Body of pancreas (tissue), 4 donors: ENCODE data around the gene ANO3. TPM values are rescaled to one million over a fixed set of nuclear protein-coding genes. Genes with fewer than 3 reads are reported as not detected.
A peak's percentile ranks its signal among the peaks of the same experiment; 100 is the strongest.

Experiments
- ATAC-seq: fragments of 150-250 bp; one replicate; pipeline ENCODE4 v1.9.1; 2016
- DNase-seq, 4 donors: peaks; one replicate each; pipeline ENCODE4 v3.0.0-alpha.2; 2019
- H3K27ac ChIP-seq, 4 donors: fragments of 200-600 bp; sonication (generic); 1 replicate in 3 of 4; 2 replicates in 1 of 4; pipeline versions ENCODE4 v1.5.1 to v1.6.1; 2016 to 2019; ENCODE audit warnings: mild to moderate bottlenecking in 1 of 4, mixed read lengths in 1 of 4, moderate library complexity in 1 of 4
- H3K27me3 ChIP-seq, 2 donors: fragments of 200-600 bp; sonication (generic); one replicate each; pipeline ENCODE4 v1.6.0; 2016; ENCODE audit warnings: mild to moderate bottlenecking in 1 of 2
- H3K36me3 ChIP-seq, 2 donors: fragments of 200-600 bp; sonication (generic); replicated peaks in 1 of 2; 2 replicates each; pipeline ENCODE4 v1.5.1; 2016; ENCODE audit warnings: low read depth in 2 of 2; ENCODE audit not compliant: insufficient read depth in 1 of 2
- H3K4me1 ChIP-seq: fragments of 200-600 bp; sonication (generic); one replicate; pipeline ENCODE4 v1.6.0; 2016
- H3K4me3 ChIP-seq, 2 donors: fragments of 200-600 bp; sonication (generic); 1 replicate in 1 of 2; 2 replicates in 1 of 2; pipeline ENCODE4 v1.5.1; 2016 to 2019
- H3K9me3 ChIP-seq, 3 donors: fragments of 200-600 bp; sonication (generic); 1 replicate in 2 of 3; 2 replicates in 1 of 3; pipeline ENCODE4 v1.5.1; 2016
- CTCF ChIP-seq, 7 experiments: fragments of 450-650 bp in 4 of 7; fragments of 200-600 bp in 3 of 7; sonication (generic) in 3 of 7; IDR thresholded peaks; one replicate each; pipeline ENCODE4 v1.5.1; 2016 to 2019; ENCODE audit warnings: antibody characterized with exemption in 7 of 7
- POLR2A ChIP-seq, 3 donors: fragments of 450-650 bp; IDR thresholded peaks; one replicate each; pipeline ENCODE4 v1.6.1; 2016; ENCODE audit warnings: antibody characterized with exemption in 3 of 3, mild to moderate bottlenecking in 2 of 3
- WGBS, 2 donors: methylation state at CpG; one replicate each; pipeline ENCODE4 v1.1.5; 2017; 5-methylcytosine and 5-hydroxymethylcytosine counted together
- intact Hi-C: fragments of 100-400 bp; cut with DNase I; formaldehyde crosslinking; loops from one replicate; pipeline ENCODE4 v1.15.1; 2023
- total RNA-seq, 2 donors: library from RNA; depleted of rRNA; stranded (reverse); fragments of >200 nt; gene quantifications; one replicate each; pipeline ENCODE4 v1.1.0, GENCODE V29; 2016

The ANO3 gene
- 1 to 10 TPM in 1 of 2 donors, under 1 TPM in 1; 0.52 to 5.3 TPM for total RNA-seq

- Histone ChIP-seq H3K27me3 (no peaks in the 10 kb centered on the region), H3K27ac (no peak within 1 kb of the TSS), H3K36me3 (no peaks in the 10 kb centered on the region), H3K4me1 (peaks cover 10% of the 10 kb centered on the region), H3K4me3 (no peak within 1 kb of the TSS), H3K9me3 (no peaks in the 10 kb centered on the region)
- ATAC-seq (peak; percentile 98), DNase-seq (peak; percentile 73 to 90 (median 84))
- TF ChIP-seq POLR2A (IDR thresholded peaks at IDR 0.05): no peak
- TF ChIP-seq CTCF (IDR thresholded peaks at IDR 0.05): peak; percentile 34 to 72 (median 56)
- 1 to 5% methylated on average over 26 to 36 of the region's 36 CpGs for WGBS, 2 donors
- intact Hi-C loops: no loop called here
Observed at GRCh38 chr11:26331911-26332571, at the start of gene ANO3. Gene ANO3, plus strand, starts transcription at chr11:26332130. Its CDS starts 146 bp downstream, at chr11:26332276.

GRCh38 chr11:26283852-26284408 is 48.0 kb upstream of the ANO3 start:
- DNase-seq: no peak

DNA sequence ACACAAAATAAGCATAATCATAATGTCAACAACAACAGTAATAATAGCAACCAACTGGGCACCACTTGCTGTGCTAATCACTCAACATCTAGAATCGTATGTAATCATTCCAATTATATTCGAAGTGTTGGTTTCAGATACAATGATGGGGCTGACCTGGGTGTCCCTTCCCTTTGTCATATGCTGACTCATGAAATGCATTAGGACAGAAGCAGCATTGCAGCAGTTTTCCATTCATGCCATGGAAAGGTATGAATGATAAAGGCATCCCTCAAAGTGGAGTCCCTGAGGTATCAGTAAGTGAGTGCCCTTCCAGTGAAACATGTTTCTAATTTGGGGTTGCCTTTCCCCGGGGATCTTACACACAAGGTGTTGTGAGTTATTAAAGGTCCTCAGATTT is 46.3 kb upstream of the ANO3 start:
- DNase-seq (no peak), ATAC-seq (no peak)
- Histone ChIP-seq H3K27me3 (no peaks in the 10 kb centered on the region), H3K4me3 (no peak overlapping the region), H3K4me1 (no peaks in the 10 kb centered on the region), H3K9me3 (no peaks in the 10 kb centered on the region), H3K36me3 (no peaks in the 10 kb centered on the region), H3K27ac (no peak overlapping the region)
- WGBS, 2 donors: 58 to 63% methylated on average over 3 of the region's 3 CpGs
- no peak for TF ChIP-seq POLR2A (IDR thresholded peaks at IDR 0.05)
- intact Hi-C loops: no loop called here

More at GRCh38 chr11:26283852-26284408, 48.0 kb upstream of the ANO3 start:
- H3K27me3 ChIP-seq: no peaks in the 10 kb centered on the region
- H3K9me3 ChIP-seq: no peaks in the 10 kb centered on the region
- H3K27ac ChIP-seq: no peak overlapping the region
- H3K36me3 ChIP-seq: no peaks in the 10 kb centered on the region
- 63 to 69% methylated on average over 6 of the region's 6 CpGs for WGBS, 2 donors
- TF ChIP-seq POLR2A (IDR thresholded peaks at IDR 0.05): no peak
- no peak overlapping the region for H3K4me3 ChIP-seq
- no peak for ATAC-seq
- intact Hi-C loops: no loop called here
- no peaks in the 10 kb centered on the region for H3K4me1 ChIP-seq

DNA sequence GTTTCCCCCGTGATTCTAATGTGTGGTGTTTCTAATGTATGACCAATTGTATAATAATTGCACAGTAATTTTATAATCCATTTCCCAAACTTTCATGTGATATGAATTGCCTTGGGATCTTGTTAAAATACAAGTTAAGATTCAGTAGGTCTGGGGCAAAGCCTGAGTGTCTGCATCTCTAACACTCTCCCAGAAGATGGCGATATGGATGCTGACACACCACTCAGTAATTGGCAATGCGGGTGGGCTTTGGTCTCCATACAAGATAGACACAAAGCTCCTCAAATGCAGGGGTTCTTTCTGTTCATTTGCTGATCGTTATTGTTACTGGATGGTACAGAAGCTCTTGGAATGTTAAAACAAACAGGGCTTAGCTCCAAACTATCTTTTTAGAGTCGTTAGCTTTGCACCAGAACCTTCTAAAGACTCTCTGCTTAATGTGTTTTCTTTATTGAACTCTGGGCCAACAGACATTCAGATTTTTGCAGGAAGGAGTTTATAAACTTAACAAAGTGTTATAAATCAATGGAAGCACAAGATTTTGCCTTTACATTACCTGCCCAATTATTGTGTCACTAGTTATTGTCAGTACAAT is 45.4 kb upstream of the ANO3 start:
- ATAC-seq (no peak), DNase-seq (peak in 1 of 4 donors; percentile 22)
- no peaks in the 10 kb centered on the region for H3K4me1 ChIP-seq
- 13 to 17% methylated on average over 5 of the region's 5 CpGs for WGBS, 2 donors
- H3K36me3 ChIP-seq: no peaks in the 10 kb centered on the region
- intact Hi-C loops: no loop called here
- H3K27me3 ChIP-seq: no peaks in the 10 kb centered on the region
- H3K27ac ChIP-seq: no peak overlapping the region
- H3K9me3 ChIP-seq: no peaks in the 10 kb centered on the region
- TF ChIP-seq POLR2A (IDR thresholded peaks at IDR 0.05): no peak
- peak in 1 of 7 experiments; percentile 37 for TF ChIP-seq CTCF (IDR thresholded peaks at IDR 0.05)
- H3K4me3 ChIP-seq: no peak overlapping the region

GRCh38 chr11:26287067-26287518 is 44.8 kb upstream of the ANO3 start:
- no peaks in the 10 kb centered on the region for H3K9me3 ChIP-seq
- H3K27me3 ChIP-seq: no peaks in the 10 kb centered on the region
- WGBS, 2 donors: 56 to 65% methylated on average over 5 of the region's 5 CpGs
- H3K27ac ChIP-seq: no peak overlapping the region
- no peak overlapping the region for H3K4me3 ChIP-seq
- ATAC-seq: no peak
- TF ChIP-seq POLR2A (IDR thresholded peaks at IDR 0.05): no peak
- no peak for TF ChIP-seq CTCF (IDR thresholded peaks at IDR 0.05)
- DNase-seq: no peak
- intact Hi-C loops: no loop called here
- H3K36me3 ChIP-seq: no peaks in the 10 kb centered on the region
- no peaks in the 10 kb centered on the region for H3K4me1 ChIP-seq
